DOHH2 (cell line): ENCODE results near the gene P2RY4.
"Not testable (repeated sequence)": the region's sequence is repeated elsewhere in the genome, so short reads cannot be mapped to it uniquely, and the experiment has no call there.

ENCODE experiments used
- H3F3A ChIP-seq: fragments of 200-600 bp; sonication (generic), shearing (Covaris generic); 2 replicates; pipeline ENCODE4 v1.6.0; 2016; ENCODE audit warnings: antibody characterized with exemption, mild to moderate bottlenecking; ENCODE audit not compliant: control insufficient read depth, insufficient read depth
- H3K27ac ChIP-seq: fragments of 200-600 bp; sonication (generic); 2 replicates; pipeline ENCODE4 v1.5.1; 2014; ENCODE audit warnings: low read depth, mild to moderate bottlenecking, low read length, moderate library complexity
- H3K27me3 ChIP-seq: fragments of 200-600 bp; sonication (generic); 2 replicates; pipeline ENCODE4 v1.6.1; 2014; ENCODE audit warnings: mild to moderate bottlenecking, low read length, mixed read lengths; ENCODE audit not compliant: control insufficient read depth
- H3K36me3 ChIP-seq: fragments of 200-600 bp; sonication (generic); 2 replicates; pipeline ENCODE4 v1.6.1; 2014; ENCODE audit warnings: mild to moderate bottlenecking, low read length, moderate library complexity, mixed read lengths; ENCODE audit not compliant: control insufficient read depth
- H3K4me1 ChIP-seq: fragments of 200-600 bp; sonication (generic); 2 replicates; pipeline ENCODE4 v1.6.1; 2014; ENCODE audit warnings: mild to moderate bottlenecking, low read length, mixed read lengths; ENCODE audit not compliant: control insufficient read depth
- H3K4me2 ChIP-seq: fragments of 200-600 bp; sonication (generic); 2 replicates; pipeline ENCODE4 v1.6.0; 2014; ENCODE audit warnings: mild to moderate bottlenecking, low read length, moderate library complexity
- H3K4me3 ChIP-seq: fragments of 200-600 bp; sonication (generic); 2 replicates; pipeline ENCODE4 v1.5.1; 2014; ENCODE audit warnings: mild to moderate bottlenecking, low read length, mixed read lengths
- H3K79me2 ChIP-seq: fragments of 200-600 bp; sonication (generic); 2 replicates; pipeline ENCODE4 v1.6.1; 2014; ENCODE audit warnings: mild to moderate bottlenecking, low read length, mixed read lengths; ENCODE audit not compliant: control insufficient read depth
- H3K9me2 ChIP-seq: fragments of 200-600 bp; sonication (generic); replicated peaks from 2 replicates; pipeline ENCODE4 v1.6.1; 2014; ENCODE audit warnings: mild to moderate bottlenecking, low read length, mixed read lengths; ENCODE audit not compliant: control insufficient read depth
- H3K9me3 ChIP-seq: fragments of 200-600 bp; sonication (generic); 2 replicates; pipeline ENCODE4 v1.6.1; 2014; ENCODE audit warnings: antibody characterized with exemption, low read length, mixed read lengths; ENCODE audit not compliant: control insufficient read depth, insufficient read depth
- H4K20me1 ChIP-seq: fragments of 200-600 bp; sonication (generic); 2 replicates; pipeline ENCODE4 v1.6.0; 2014; ENCODE audit warnings: low read depth, mild to moderate bottlenecking, antibody characterized with exemption, low read length, moderate library complexity; ENCODE audit not compliant: control insufficient read depth, insufficient read depth
- CTCF ChIP-seq: fragments of 200-600 bp; sonication (generic); IDR thresholded peaks from one replicate; pipeline ENCODE4 v1.5.1; 2014; ENCODE audit warnings: antibody characterized with exemption, mild to moderate bottlenecking, low read depth, low read length; ENCODE audit not compliant: poor library complexity, severe bottlenecking
- EZH2phosphoT487 ChIP-seq: fragments of 200-600 bp; sonication (generic); IDR thresholded peaks from 2 replicates; pipeline ENCODE4 v1.6.1; 2017; ENCODE audit warnings: borderline replicate concordance, mild to moderate bottlenecking, antibody characterized with exemption, low read length, moderate library complexity, mixed read lengths

P2RY4 gene

GRCh38 chrX:70219938-70220764 is 39.9 kb downstream of the P2RY4 start:
- H3K4me1 ChIP-seq = no peaks in the 10 kb centered on the region
- H4K20me1 ChIP-seq = no peaks in the 10 kb centered on the region
- no peaks in the 10 kb centered on the region for H3K79me2 ChIP-seq
- H3K4me2 ChIP-seq = no peak overlapping the region
- H3K36me3 ChIP-seq = no peaks in the 10 kb centered on the region
- H3K4me3 ChIP-seq = no peak overlapping the region
- no peaks in the 10 kb centered on the region for H3K9me3 ChIP-seq
- no peak for TF ChIP-seq CTCF
- no peak for TF ChIP-seq EZH2phosphoT487
- H3K9me2 ChIP-seq = no peaks in the 10 kb centered on the region
- no peak overlapping the region for H3K27ac ChIP-seq
- no peaks in the 10 kb centered on the region for H3K27me3 ChIP-seq
- H3F3A ChIP-seq = no peaks in the 10 kb centered on the region

DNA sequence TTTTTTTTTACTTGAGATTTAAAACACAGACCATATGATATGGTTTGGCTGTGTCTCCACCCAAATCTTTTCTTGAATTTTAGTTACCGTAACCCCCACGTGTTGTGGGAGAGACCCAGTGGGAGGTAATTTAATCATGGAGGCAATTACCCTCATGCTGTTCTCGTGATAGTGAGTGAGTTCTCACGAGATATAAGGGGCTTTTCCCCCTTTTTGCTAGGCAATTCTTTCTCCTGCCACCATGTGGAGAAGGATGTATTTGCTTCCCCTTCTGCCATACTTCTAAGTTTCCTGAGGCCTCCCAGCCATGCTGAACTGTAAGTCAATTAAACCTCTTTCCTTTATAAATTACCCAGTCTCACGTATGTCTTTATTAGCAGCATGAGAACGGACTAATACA is 50.4 kb downstream of the P2RY4 start:
- H3K27ac ChIP-seq, H3K27me3 ChIP-seq, H3K79me2 ChIP-seq, H3K36me3 ChIP-seq, H3K4me3 ChIP-seq, H4K20me1 ChIP-seq, H3F3A ChIP-seq, H3K9me3 ChIP-seq, H3K9me2 ChIP-seq, H3K4me2 ChIP-seq, H3K4me1 ChIP-seq: not testable (repeated sequence)

- Histone ChIP-seq H3K4me1 (no peaks in the 10 kb centered on the region), H3F3A (no peaks in the 10 kb centered on the region), H3K9me3 (no peaks in the 10 kb centered on the region), H3K27ac (no peak overlapping the region), H3K27me3 (no peaks in the 10 kb centered on the region), H3K4me2 (no peak overlapping the region), H3K36me3 (no peaks in the 10 kb centered on the region), H3K4me3 (no peak overlapping the region), H3K79me2 (no peaks in the 10 kb centered on the region), H3K9me2 (no peaks in the 10 kb centered on the region), H4K20me1 (no peaks in the 10 kb centered on the region)
- TF ChIP-seq CTCF = no peak
- TF ChIP-seq EZH2phosphoT487 = no peak
Measured at GRCh38 chrX:70208479-70208878, 51.5 kb downstream of the P2RY4 start.
